PC-3 (cell line): Measurements from ENCODE around the gene GDAP2. TPM values are rescaled to one million over a fixed set of nuclear protein-coding genes. Genes with fewer than 3 reads are reported as not detected.

Experiments used
- ATAC-seq: fragments of 200-7000 bp; cut with Tn5 transposase; 2 replicates; pipeline ENCODE4 v1.9.1; 2020; ENCODE audit warnings: mild to moderate bottlenecking, moderate library complexity
- BruUV-seq: library from RNA; stranded (reverse); fragments of 400-500 nt; replicated peaks from 2 replicates; lab custom pipeline; 2021; lab: Mats Ljungman, UMichigan
- CTCF ChIA-PET: fragments of 300-600 bp; sonication (Branson Sonifier 250); formaldehyde crosslinking; loops from one replicate; lab custom pipeline; 2022; ENCODE audit warnings: antibody characterized with exemption; lab: Charles Lee
- POLR2A ChIA-PET: fragments of 300-600 bp; sonication (Branson Sonifier 250); formaldehyde crosslinking; loops from one replicate; lab custom pipeline; 2022; ENCODE audit warnings: antibody characterized with exemption; ENCODE audit not compliant: unreplicated experiment; lab: Charles Lee
- DNase-seq: peaks from one replicate; pipeline ENCODE4 v3.0.0-alpha.2; 2015
- H2AFZ ChIP-seq: fragments of 300-600 bp; sonication (generic); 2 replicates; pipeline ENCODE4 v1.6.0; 2016; ENCODE audit warnings: antibody characterized with exemption, low read length
- H3F3A ChIP-seq: fragments of 300-600 bp; sonication (generic); one replicate; pipeline ENCODE4 v1.6.0; 2017; ENCODE audit warnings: antibody characterized with exemption, low read length, control low read depth, mild to moderate bottlenecking; ENCODE audit not compliant: unreplicated experiment
- H3K27ac ChIP-seq: fragments of 300-600 bp; sonication (generic); 2 replicates; pipeline ENCODE4 v1.5.1; 2016; ENCODE audit warnings: mild to moderate bottlenecking, low read length
- H3K27me3 ChIP-seq: fragments of 300-600 bp; sonication (generic); 2 replicates; pipeline ENCODE4 v1.6.1; 2016; ENCODE audit warnings: low read length, mixed read lengths
- H3K36me3 ChIP-seq: fragments of 300-600 bp; sonication (generic); 2 replicates; pipeline ENCODE4 v1.6.1; 2016; ENCODE audit warnings: low read depth, mixed run types, low read length, mixed read lengths
- H3K4me1 ChIP-seq: fragments of 300-600 bp; sonication (generic); 2 replicates; pipeline ENCODE4 v1.5.1; 2016; ENCODE audit warnings: low read length; ENCODE audit not compliant: insufficient read depth
- H3K4me2 ChIP-seq: fragments of 300-600 bp; sonication (generic); 2 replicates; pipeline ENCODE4 v1.6.0; 2016; ENCODE audit warnings: low read length
- H3K4me3 ChIP-seq: fragments of 300-600 bp; sonication (generic); 2 replicates; pipeline ENCODE4 v1.5.1; 2016; ENCODE audit warnings: mild to moderate bottlenecking, low read length, mixed read lengths
- H3K79me2 ChIP-seq: fragments of 300-600 bp; sonication (generic); 2 replicates; pipeline ENCODE4 v1.6.1; 2017; ENCODE audit warnings: low read length, mixed read lengths
- H3K9ac ChIP-seq: fragments of 300-600 bp; sonication (generic); 2 replicates; pipeline ENCODE4 v1.6.0; 2016; ENCODE audit warnings: mild to moderate bottlenecking, low read length
- H3K9me2 ChIP-seq: fragments of 300-600 bp; sonication (generic); replicated peaks from 2 replicates; pipeline ENCODE4 v1.6.1; 2016; ENCODE audit warnings: mixed run types, low read length, mixed read lengths
- H3K9me3 ChIP-seq: fragments of 300-600 bp; sonication (generic); 2 replicates; pipeline ENCODE4 v1.6.1; 2016; ENCODE audit warnings: low read length, mixed read lengths
- H4K20me1 ChIP-seq: fragments of 300-600 bp; sonication (generic); 2 replicates; pipeline ENCODE4 v1.6.1; 2016; ENCODE audit warnings: low read length, mixed read lengths
- EZH2 ChIP-seq: fragments of 300-600 bp; sonication (generic); IDR thresholded peaks from one replicate; pipeline ENCODE4 v1.6.1; 2017; ENCODE audit warnings: antibody characterized with exemption, mild to moderate bottlenecking, low read length; ENCODE audit not compliant: unreplicated experiment
- EZH2phosphoT487 ChIP-seq: fragments of 300-600 bp; sonication (generic); IDR thresholded peaks from 2 replicates; pipeline ENCODE4 v1.6.1; 2018; ENCODE audit warnings: mild to moderate bottlenecking, antibody characterized with exemption, low read length, borderline replicate concordance
- intact Hi-C: fragments of 100-400 bp; cut with micrococcal nuclease; formaldehyde crosslinking; loops from 2 replicates; pipeline ENCODE4 v1.9.0; 2023
- total RNA-seq: library from RNA; depleted of rRNA; stranded (reverse); fragments of >200 nt; gene quantifications from 2 replicates; pipeline ENCODE4 v1.2.3, GENCODE V29; 2014
- TF ChIP-seq, protein P1 (sequence below): fragments of 300-600 bp; sonication (generic); conservative IDR thresholded peaks from 2 replicates; pipeline ENCODE4 v1.5.1; 2017; ENCODE audit warnings: antibody characterized with exemption, low read depth, mild to moderate bottlenecking, low read length

Gene GDAP2
- total RNA-seq, 1 experiment from 2014 or later, result 20.7 TPM

DNA sequence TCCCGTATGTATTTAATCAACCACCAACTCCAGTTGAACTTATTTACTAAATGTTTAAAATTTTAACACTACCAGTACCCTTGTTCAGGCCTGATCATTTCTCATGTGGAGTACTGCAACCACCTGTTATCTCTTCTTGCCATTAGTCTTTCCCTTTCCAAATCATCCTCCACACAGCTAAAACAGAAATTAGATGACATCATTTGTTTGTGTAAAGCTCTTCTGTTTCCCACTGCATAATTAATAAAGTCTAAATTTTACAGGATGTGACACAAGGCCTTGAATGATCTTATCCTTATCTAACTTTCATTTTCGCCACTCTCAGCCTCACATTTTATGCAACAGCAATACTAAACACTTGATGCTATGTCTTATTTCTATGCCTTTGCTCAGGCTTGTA lies 24.4 kb downstream of the GDAP2 start:
- Histone ChIP-seq H3K79me2 (no peaks in the 10 kb centered on the region), H4K20me1 (no peaks in the 10 kb centered on the region), H3K4me2 (no peak overlapping the region), H3K9me2 (no peaks in the 10 kb centered on the region), H2AFZ (no peak overlapping the region), H3K27me3 (no peaks in the 10 kb centered on the region), H3K4me3 (no peak overlapping the region), H3K36me3 (peaks cover 33% of the 10 kb centered on the region), H3K9me3 (no peaks in the 10 kb centered on the region), H3K4me1 (no peaks in the 10 kb centered on the region), H3K27ac (no peak overlapping the region), H3F3A (no peaks in the 10 kb centered on the region), H3K9ac (no peak overlapping the region)
- ChIA-PET CTCF (interaction anchor here (0.6 kb wide), 1 partner anchor 1647 kb away, joined by 4 read pairs; no protein-coding TSS in a partner anchor), POLR2A (interaction anchor here (0.6 kb wide), 1 partner anchor 439 kb away, joined by 3 read pairs; no protein-coding TSS in a partner anchor)
- ATAC-seq, result no peak
- BruUV-seq, result no TSS peak
- DNase-seq, result no peak
- intact Hi-C loops, result no loop called here
- no peak for TF ChIP-seq EZH2
- TF ChIP-seq, protein P1, sequence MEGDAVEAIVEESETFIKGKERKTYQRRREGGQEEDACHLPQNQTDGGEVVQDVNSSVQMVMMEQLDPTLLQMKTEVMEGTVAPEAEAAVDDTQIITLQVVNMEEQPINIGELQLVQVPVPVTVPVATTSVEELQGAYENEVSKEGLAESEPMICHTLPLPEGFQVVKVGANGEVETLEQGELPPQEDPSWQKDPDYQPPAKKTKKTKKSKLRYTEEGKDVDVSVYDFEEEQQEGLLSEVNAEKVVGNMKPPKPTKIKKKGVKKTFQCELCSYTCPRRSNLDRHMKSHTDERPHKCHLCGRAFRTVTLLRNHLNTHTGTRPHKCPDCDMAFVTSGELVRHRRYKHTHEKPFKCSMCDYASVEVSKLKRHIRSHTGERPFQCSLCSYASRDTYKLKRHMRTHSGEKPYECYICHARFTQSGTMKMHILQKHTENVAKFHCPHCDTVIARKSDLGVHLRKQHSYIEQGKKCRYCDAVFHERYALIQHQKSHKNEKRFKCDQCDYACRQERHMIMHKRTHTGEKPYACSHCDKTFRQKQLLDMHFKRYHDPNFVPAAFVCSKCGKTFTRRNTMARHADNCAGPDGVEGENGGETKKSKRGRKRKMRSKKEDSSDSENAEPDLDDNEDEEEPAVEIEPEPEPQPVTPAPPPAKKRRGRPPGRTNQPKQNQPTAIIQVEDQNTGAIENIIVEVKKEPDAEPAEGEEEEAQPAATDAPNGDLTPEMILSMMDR, result no peak
- no peak for TF ChIP-seq EZH2phosphoT487

DNA sequence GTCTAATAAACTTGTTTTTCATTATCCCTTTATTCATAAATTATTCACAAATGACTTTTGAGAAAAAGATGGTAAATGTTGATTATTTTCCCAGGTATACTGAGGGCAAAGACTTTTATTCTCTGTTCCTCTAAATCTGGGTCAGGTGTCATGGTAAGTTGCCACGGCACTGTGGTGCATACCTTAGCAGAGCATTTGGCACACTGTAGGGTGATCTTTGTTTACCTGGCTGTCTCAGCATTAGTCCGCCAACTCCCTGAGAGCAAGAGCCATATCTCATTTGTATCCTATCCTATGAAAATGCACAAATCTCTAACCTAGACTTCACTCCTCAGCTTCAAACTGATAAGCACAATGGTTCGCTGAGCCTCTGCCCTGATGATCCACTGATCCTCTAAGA lies 24.9 kb downstream of the GDAP2 start:
- intact Hi-C loops, result no loop called here
- no peak for ATAC-seq
- H3K27ac ChIP-seq, result no peak overlapping the region
- H2AFZ ChIP-seq, result no peak overlapping the region
- no peaks in the 10 kb centered on the region for H3K27me3 ChIP-seq
- no peaks in the 10 kb centered on the region for H3K79me2 ChIP-seq
- no peak overlapping the region for H3K4me2 ChIP-seq
- no peaks in the 10 kb centered on the region for H3K9me2 ChIP-seq
- H3K36me3 ChIP-seq, result peaks cover 34% of the 10 kb centered on the region
- TF ChIP-seq EZH2 (no peak), EZH2phosphoT487 (no peak)
- TF ChIP-seq, protein P1, result no peak
- no peaks in the 10 kb centered on the region for H3F3A ChIP-seq
- no peak overlapping the region for H3K9ac ChIP-seq
- CTCF ChIA-PET, result no interaction called here
- H3K4me1 ChIP-seq, result no peaks in the 10 kb centered on the region
- H4K20me1 ChIP-seq, result no peaks in the 10 kb centered on the region
- no TSS peak for BruUV-seq
- POLR2A ChIA-PET, result interaction anchor here (0.6 kb wide), 1 partner anchor 439 kb away, joined by 3 read pairs; no protein-coding TSS in a partner anchor
- DNase-seq, result no peak
- H3K4me3 ChIP-seq, result no peak overlapping the region
- H3K9me3 ChIP-seq, result no peaks in the 10 kb centered on the region

DNA sequence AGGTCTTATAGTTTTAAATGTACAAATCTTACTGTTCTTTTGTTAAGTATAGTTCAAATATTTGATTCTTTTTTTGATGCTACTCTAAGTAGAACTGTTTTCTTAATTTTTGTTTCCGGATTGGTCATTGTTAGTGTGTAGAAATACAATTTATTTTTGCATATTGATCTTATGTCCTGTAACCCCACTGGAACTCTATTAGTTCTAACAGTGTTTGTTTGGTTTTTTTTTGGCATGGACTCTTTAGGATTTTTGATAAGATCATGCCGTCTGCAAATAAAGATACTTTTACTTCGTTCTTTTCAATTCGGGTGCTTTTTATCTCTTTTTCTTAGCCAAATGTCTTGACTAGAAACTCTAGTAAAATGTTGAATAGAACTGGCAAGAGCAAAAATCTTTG lies 26.5 kb downstream of the GDAP2 start:
- intact Hi-C loops, result no loop called here
- no peaks in the 10 kb centered on the region for H3K9me2 ChIP-seq
- no peaks in the 10 kb centered on the region for H4K20me1 ChIP-seq
- TF ChIP-seq, protein P1, result no peak
- TF ChIP-seq EZH2, result no peak
- TF ChIP-seq EZH2phosphoT487, result no peak
- H2AFZ ChIP-seq, result no peak overlapping the region
- DNase-seq, result no peak
- peaks cover 47% of the 10 kb centered on the region for H3K36me3 ChIP-seq
- ChIA-PET POLR2A (no interaction called here), CTCF (no interaction called here)
- no peaks in the 10 kb centered on the region for H3F3A ChIP-seq
- H3K27ac ChIP-seq, result no peak overlapping the region
- ATAC-seq, result no peak
- H3K79me2 ChIP-seq, result no peaks in the 10 kb centered on the region
- no peaks in the 10 kb centered on the region for H3K9me3 ChIP-seq
- H3K4me2 ChIP-seq, result no peak overlapping the region
- H3K27me3 ChIP-seq, result no peaks in the 10 kb centered on the region
- H3K4me1 ChIP-seq, result no peaks in the 10 kb centered on the region
- no TSS peak for BruUV-seq
- no peak overlapping the region for H3K4me3 ChIP-seq
- H3K9ac ChIP-seq, result no peak overlapping the region
